K562 (cell line): ENCODE results near the gene MAN1A1. TPM values are rescaled to one million over a fixed set of nuclear protein-coding genes. Genes with fewer than 3 reads are reported as not detected.

Experiments used
- CBX8 ChIP-seq: fragments of 200-600 bp; sonication (generic); IDR thresholded peaks from 2 replicates; pipeline ENCODE4 v1.6.1; 2012; ENCODE audit warnings: borderline replicate concordance, mixed run types, low read depth, mild to moderate bottlenecking, moderate library complexity, mixed read lengths, low read length, control low read depth, inconsistent platforms; ENCODE audit not compliant: poor library complexity, severe bottlenecking; ENCODE audit errors: extremely low read depth
- KLF13 ChIP-seq: fragments of 450-650 bp; IDR thresholded peaks from 2 replicates; pipeline ENCODE4 v1.6.1; 2016; ENCODE audit warnings: missing genetic modification characterization, low read depth, mild to moderate bottlenecking, missing compliant biosample characterization, moderate library complexity, borderline replicate concordance
- NFYB ChIP-seq: IDR thresholded peaks from 2 replicates; pipeline ENCODE4 v1.6.1; 2011; ENCODE audit warnings: mild to moderate bottlenecking, moderate library complexity; ENCODE audit not compliant: insufficient read length; ENCODE audit errors: extremely low read depth
- PRPF4 ChIP-seq: fragments of 200-400 bp; formaldehyde crosslinking; IDR thresholded peaks from one replicate; pipeline ENCODE4 v1.6.1; 2017; ENCODE audit warnings: low read length, low read depth, mild to moderate bottlenecking; ENCODE audit not compliant: insufficient read depth, poor library complexity, severe bottlenecking
- SRSF3 ChIP-seq: fragments of 200-400 bp; formaldehyde crosslinking; IDR thresholded peaks from 2 replicates; pipeline ENCODE4 v1.6.1; 2016; ENCODE audit warnings: mild to moderate bottlenecking, low read length, moderate library complexity; ENCODE audit not compliant: insufficient read depth
- YBX1 ChIP-seq: fragments of 450-650 bp; IDR thresholded peaks from 2 replicates; pipeline ENCODE4 v1.7.1; 2016; ENCODE audit warnings: mild to moderate bottlenecking
- ZC3H11A ChIP-seq: IDR thresholded peaks from 2 replicates; pipeline ENCODE4 v1.6.1; 2012; ENCODE audit warnings: low read depth, low read length, improper control_type of control experiment
- ZKSCAN8 ChIP-seq: fragments of 200-800 bp; sonication (Bioruptor generic); IDR thresholded peaks from 2 replicates; pipeline ENCODE4 v1.6.1; 2016; ENCODE audit warnings: missing genetic modification characterization, missing compliant biosample characterization
- ZNF282 ChIP-seq: sonication (generic); formaldehyde crosslinking; IDR thresholded peaks from 2 replicates; pipeline ENCODE4 v1.8.1; 2023; ENCODE audit warnings: missing genetic modification reagents
- ZNF696 ChIP-seq: fragments of 250-450 bp; sonication (Bioruptor Pico); conservative IDR thresholded peaks from 2 replicates; pipeline ENCODE4 v1.4.0; 2020; ENCODE audit warnings: mild to moderate bottlenecking, moderate library complexity
- polyA plus RNA-seq, 8 experiments: library from polyadenylated mRNA; depleted of rRNA in 4 of 8; stranded (reverse) in 5 of 8; unstranded in 3 of 8; fragments of >200 nt; fragmentation: Nextera tagmentation in 2 of 8; fragmentation: Illumina TruSeq in 1 of 8; extraction: Ambion mirVana in 2 of 8; extraction: Trizol in 1 of 8; gene quantifications; 2 replicates each; pipeline versions ENCODE4 v1.2.1 to v1.2.3, GENCODE V29; 2011 to 2014; ENCODE audit warnings: inconsistent platforms in 1 of 8, missing spikeins in 1 of 8
- total RNA-seq, 7 experiments: library from RNA; depleted of rRNA in 6 of 7; stranded (reverse); fragments of >200 nt in 6 of 7; fragmentation: Illumina TruSeq in 2 of 7; extraction: Trizol in 2 of 7; gene quantifications; 2 replicates each; pipeline versions ENCODE4 v1.2.1 to v1.2.3, GENCODE V29; 2011 to 2021; ENCODE audit warnings: low replicate concordance in 1 of 7
- TF ChIP-seq, protein P1 (sequence below): fragments of 250-450 bp; sonication (Bioruptor Pico); IDR thresholded peaks from 2 replicates; pipeline ENCODE4 v1.5.0; 2020; ENCODE audit warnings: mild to moderate bottlenecking
- TF ChIP-seq, protein P2 (sequence below): fragments of 450-650 bp; IDR thresholded peaks from 2 replicates; pipeline ENCODE4 v1.6.1; 2017; ENCODE audit warnings: antibody characterized with exemption, mild to moderate bottlenecking
- TF ChIP-seq, protein P3 (sequence below), 2 experiments: fragments of 450-650 bp; IDR thresholded peaks; 2 replicates each; pipeline ENCODE4 v1.6.1; 2016; ENCODE audit warnings: mild to moderate bottlenecking in 2 of 2, borderline replicate concordance in 1 of 2, low read depth in 1 of 2, moderate library complexity in 1 of 2

The MAN1A1 gene
- total and polyA plus RNA-seq, 9 of the 15 experiments (the other 6 are each of a cell fraction or from before 2014, with no cell fraction given) = 24.5 to 78.4 (median 59.7) TPM

DNA sequence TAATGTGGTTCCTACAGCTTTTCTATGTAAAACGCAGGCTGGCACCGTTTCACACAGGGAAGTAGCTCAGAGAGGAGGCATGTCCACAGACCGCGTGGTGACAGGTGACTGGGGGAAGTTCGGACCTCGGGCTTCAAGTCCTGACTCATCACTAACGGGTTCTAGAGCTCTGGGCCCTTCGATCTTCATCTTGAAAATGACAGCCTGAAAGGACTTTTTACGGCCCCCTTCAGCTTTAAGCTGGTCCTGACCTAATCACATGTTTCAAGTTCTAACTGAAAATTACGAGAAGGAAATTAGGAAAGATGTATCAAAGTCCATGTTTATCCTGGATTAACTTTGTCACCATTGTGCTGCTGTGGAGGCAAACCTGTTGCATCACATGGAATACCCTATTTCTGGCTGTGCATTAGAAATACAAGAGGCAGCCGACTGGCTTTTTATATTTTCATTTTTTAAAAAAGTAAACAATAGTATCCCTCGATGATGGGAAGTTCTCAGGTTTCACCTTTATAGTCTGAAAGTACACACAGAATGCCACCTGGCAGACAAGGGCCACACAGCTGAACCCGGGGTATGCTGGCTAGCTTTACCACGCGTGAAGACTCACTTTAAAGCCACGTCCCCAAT lies 2.0 kb downstream of the MAN1A1 start (continued):
- TF ChIP-seq, protein P1, sequence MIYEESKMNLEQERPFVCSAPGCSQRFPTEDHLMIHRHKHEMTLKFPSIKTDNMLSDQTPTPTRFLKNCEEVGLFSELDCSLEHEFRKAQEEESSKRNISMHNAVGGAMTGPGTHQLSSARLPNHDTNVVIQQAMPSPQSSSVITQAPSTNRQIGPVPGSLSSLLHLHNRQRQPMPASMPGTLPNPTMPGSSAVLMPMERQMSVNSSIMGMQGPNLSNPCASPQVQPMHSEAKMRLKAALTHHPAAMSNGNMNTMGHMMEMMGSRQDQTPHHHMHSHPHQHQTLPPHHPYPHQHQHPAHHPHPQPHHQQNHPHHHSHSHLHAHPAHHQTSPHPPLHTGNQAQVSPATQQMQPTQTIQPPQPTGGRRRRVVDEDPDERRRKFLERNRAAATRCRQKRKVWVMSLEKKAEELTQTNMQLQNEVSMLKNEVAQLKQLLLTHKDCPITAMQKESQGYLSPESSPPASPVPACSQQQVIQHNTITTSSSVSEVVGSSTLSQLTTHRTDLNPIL = no peak
- no peak for TF ChIP-seq KLF13
- TF ChIP-seq, protein P2, sequence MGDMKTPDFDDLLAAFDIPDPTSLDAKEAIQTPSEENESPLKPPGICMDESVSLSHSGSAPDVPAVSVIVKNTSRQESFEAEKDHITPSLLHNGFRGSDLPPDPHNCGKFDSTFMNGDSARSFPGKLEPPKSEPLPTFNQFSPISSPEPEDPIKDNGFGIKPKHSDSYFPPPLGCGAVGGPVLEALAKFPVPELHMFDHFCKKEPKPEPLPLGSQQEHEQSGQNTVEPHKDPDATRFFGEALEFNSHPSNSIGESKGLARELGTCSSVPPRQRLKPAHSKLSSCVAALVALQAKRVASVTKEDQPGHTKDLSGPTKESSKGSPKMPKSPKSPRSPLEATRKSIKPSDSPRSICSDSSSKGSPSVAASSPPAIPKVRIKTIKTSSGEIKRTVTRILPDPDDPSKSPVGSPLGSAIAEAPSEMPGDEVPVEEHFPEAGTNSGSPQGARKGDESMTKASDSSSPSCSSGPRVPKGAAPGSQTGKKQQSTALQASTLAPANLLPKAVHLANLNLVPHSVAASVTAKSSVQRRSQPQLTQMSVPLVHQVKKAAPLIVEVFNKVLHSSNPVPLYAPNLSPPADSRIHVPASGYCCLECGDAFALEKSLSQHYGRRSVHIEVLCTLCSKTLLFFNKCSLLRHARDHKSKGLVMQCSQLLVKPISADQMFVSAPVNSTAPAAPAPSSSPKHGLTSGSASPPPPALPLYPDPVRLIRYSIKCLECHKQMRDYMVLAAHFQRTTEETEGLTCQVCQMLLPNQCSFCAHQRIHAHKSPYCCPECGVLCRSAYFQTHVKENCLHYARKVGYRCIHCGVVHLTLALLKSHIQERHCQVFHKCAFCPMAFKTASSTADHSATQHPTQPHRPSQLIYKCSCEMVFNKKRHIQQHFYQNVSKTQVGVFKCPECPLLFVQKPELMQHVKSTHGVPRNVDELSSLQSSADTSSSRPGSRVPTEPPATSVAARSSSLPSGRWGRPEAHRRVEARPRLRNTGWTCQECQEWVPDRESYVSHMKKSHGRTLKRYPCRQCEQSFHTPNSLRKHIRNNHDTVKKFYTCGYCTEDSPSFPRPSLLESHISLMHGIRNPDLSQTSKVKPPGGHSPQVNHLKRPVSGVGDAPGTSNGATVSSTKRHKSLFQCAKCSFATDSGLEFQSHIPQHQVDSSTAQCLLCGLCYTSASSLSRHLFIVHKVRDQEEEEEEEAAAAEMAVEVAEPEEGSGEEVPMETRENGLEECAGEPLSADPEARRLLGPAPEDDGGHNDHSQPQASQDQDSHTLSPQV = peak; percentile 53
- TF ChIP-seq NFYB = no peak
- no peak for TF ChIP-seq YBX1
- TF ChIP-seq ZNF696 (CRISPR knock-in tag) = no peak
- TF ChIP-seq ZNF282 (CRISPR knock-in tag) = no peak
- no peak for TF ChIP-seq CBX8
- TF ChIP-seq SRSF3 = no peak
- TF ChIP-seq, protein P3, sequence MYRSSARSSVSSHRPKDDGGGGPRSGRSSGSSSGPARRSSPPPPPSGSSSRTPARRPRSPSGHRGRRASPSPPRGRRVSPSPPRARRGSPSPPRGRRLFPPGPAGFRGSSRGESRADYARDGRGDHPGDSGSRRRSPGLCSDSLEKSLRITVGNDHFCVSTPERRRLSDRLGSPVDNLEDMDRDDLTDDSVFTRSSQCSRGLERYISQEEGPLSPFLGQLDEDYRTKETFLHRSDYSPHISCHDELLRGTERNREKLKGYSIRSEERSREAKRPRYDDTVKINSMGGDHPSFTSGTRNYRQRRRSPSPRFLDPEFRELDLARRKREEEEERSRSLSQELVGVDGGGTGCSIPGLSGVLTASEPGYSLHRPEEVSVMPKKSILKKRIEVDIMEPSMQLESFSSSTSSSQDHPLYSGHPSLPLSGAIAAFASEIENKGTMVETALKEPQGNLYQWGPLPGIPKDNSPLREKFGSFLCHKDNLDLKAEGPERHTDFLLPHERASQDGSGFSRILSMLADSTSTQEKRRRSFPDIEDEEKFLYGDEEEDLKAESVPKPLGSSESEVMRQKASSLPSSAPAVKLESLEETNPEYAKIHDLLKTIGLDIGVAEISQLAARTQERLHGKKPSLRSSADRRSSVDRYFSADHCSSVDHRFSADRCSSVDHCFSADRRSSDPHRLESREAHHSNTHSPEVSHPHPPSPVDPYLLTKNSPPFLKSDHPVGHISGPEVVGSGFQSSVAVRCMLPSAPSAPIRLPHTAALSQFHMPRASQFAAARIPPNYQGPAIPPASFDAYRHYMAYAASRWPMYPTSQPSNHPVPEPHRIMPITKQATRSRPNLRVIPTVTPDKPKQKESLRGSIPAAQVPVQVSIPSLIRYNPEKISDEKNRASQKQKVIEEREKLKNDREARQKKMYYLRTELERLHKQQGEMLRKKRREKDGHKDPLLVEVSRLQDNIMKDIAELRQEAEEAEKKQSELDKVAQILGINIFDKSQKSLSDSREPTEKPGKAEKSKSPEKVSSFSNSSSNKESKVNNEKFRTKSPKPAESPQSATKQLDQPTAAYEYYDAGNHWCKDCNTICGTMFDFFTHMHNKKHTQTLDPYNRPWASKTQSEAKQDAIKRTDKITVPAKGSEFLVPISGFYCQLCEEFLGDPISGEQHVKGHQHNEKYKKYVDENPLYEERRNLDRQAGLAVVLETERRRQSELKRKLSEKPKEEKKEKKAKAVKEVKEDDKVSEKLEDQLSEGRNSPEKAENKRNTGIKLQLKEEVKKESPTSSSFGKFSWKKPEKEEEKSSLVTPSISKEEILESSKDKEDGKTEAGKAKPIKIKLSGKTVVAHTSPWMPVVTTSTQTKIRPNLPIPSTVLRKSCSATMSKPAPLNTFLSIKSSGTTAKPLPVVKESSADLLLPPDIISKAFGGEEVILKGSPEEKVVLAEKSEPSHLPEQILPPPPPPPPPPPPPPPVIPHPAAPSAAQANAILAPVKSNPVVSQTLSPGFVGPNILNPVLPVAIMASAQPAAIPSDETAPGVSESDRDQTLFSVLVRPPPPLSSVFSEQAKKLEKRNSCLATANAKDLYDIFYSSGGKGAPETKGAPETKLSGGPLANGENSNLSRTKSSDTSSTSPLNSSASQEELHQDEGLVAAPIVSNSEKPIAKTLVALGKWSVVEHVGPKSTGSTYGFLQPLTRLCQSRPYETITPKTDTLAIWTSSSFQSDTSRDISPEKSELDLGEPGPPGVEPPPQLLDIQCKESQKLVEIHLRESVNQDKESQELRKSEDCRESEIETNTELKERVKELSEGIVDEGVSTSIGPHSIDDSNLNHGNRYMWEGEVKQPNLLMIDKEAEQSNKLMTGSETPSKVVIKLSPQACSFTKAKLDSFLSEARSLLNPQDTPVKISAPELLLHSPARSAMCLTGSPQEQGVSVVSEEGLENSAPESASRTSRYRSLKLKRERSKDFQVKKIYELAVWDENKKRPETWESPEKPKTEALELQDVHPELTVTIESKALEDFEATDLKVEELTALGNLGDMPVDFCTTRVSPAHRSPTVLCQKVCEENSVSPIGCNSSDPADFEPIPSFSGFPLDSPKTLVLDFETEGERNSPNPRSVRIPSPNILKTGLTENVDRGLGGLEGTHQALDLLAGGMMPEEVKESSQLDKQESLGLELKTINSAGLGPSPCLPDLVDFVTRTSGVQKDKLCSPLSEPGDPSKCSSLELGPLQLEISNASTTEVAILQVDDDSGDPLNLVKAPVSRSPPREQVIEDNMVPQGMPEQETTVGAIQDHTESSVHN (IDR thresholded peaks at IDR 0.05; ENCODE audit: borderline replicate concordance in 1 of 2, low read depth in 1 of 2) = peak in 1 of 2 experiments; percentile 52; a peak in 1 of 4 replicates
- no peak for TF ChIP-seq PRPF4
- no peak for TF ChIP-seq ZKSCAN8 (CRISPR knock-in tag)
- TF ChIP-seq ZC3H11A = no peak
